ENCODE data around the gene THG1L. TPM values are rescaled to one million over a fixed set of nuclear protein-coding genes. Genes with fewer than 3 reads are reported as not detected.
"Not testable (repeated sequence)": the region's sequence is repeated elsewhere in the genome, so short reads cannot be mapped to it uniquely, and the experiment has no call there.

Gene THG1L
- total and polyA plus RNA-seq, 11 donors = 3.7 to 8.5 (median 5.4) TPM

- intact Hi-C loops (cut with DNase I) = loop anchor here in 1 of 10 donors (10.0 kb wide), 1 partner anchor 576 kb away; the partner anchor contains the start of gene MED7
- DNase-seq (no peak), ATAC-seq (no peak)
- 82 to 89% (median 84%) methylated on average over 6 of the region's 6 CpGs for WGBS, 4 donors
- Histone ChIP-seq H3K27ac (no peak overlapping the region), H3K9me3 (peaks cover 0 to 3% (median 0%) of the 10 kb centered on the region in 12 donors), H3K4me3 (no peak overlapping the region), H3K27me3 (no peaks in the 10 kb centered on the region), H3K36me3 (no peaks in the 10 kb centered on the region), H3K4me1 (peaks cover 0 to 12% (median 2%) of the 10 kb centered on the region in 12 donors)
- no peak for TF ChIP-seq CTCF (IDR thresholded peaks at IDR 0.05)
- TF ChIP-seq POLR2A (IDR thresholded peaks at IDR 0.05) = no peak
Observed at GRCh38 chr5:157721159-157721558, 10.1 kb upstream of the THG1L start.

- H3K27ac ChIP-seq, DNase-seq, H3K36me3 ChIP-seq, H3K4me3 ChIP-seq, H3K9me3 ChIP-seq, ATAC-seq, H3K27me3 ChIP-seq: not testable (repeated sequence)
- 88 to 98% (median 91%) methylated on average over 2 of the region's 2 CpGs for WGBS, 4 donors
- H3K4me1 ChIP-seq = peaks cover 0 to 10% (median 2%) of the 10 kb centered on the region in 12 donors
- intact Hi-C loops (cut with DNase I) = loop anchor here in 1 of 10 donors (10.0 kb wide), 1 partner anchor 578 kb away; the partner anchor contains the start of gene MED7
Observed at GRCh38 chr5:157722895-157723294, 8.3 kb upstream of the THG1L start.

- not testable (repeated sequence) for H3K27ac ChIP-seq, DNase-seq, ATAC-seq, H3K4me3 ChIP-seq, H3K36me3 ChIP-seq, H3K9me3 ChIP-seq, H3K4me1 ChIP-seq, H3K27me3 ChIP-seq
- WGBS, 4 donors = 89 to 100% (median 94%) methylated on average over 2 of the region's 2 CpGs
- intact Hi-C loops (cut with DNase I) = loop anchor here in 1 of 10 donors (10.0 kb wide), 1 partner anchor 582 kb away; the partner anchor contains the start of gene MED7
Observed at GRCh38 chr5:157726607-157727006, 4.6 kb upstream of the THG1L start.

GRCh38 chr5:157727858-157728257 lies 3.4 kb upstream of the THG1L start:
- WGBS, 4 donors = 75 to 89% (median 87%) methylated on average over 1 of the region's 1 CpG
- not testable (repeated sequence) for ATAC-seq, H3K27ac ChIP-seq, H3K36me3 ChIP-seq, H3K27me3 ChIP-seq, H3K9me3 ChIP-seq, H3K4me3 ChIP-seq, DNase-seq
- intact Hi-C loops (cut with DNase I) = loop anchor here in 1 of 10 donors (10.0 kb wide), 1 partner anchor 583 kb away; the partner anchor contains the start of gene MED7
- H3K4me1 ChIP-seq = peaks cover 0 to 10% (median 5%) of the 10 kb centered on the region in 12 donors

GRCh38 chr5:157729858-157730257 lies 1.4 kb upstream of the THG1L start:
- no peak for ATAC-seq
- no peak for TF ChIP-seq POLR2A (IDR thresholded peaks at IDR 0.05)
- no peak for TF ChIP-seq CTCF (IDR thresholded peaks at IDR 0.05)
- intact Hi-C loops (cut with DNase I) = loop anchor here in 1 of 10 donors (10.0 kb wide), 1 partner anchor 585 kb away; the partner anchor contains the start of gene MED7

GRCh38 chr5:157730900-157731271 lies 334 bp upstream of the THG1L start:
- WGBS, 4 donors = 20 to 21% (median 20%) methylated on average over 5 of the region's 5 CpGs
- intact Hi-C loops (cut with DNase I) = no loop called here
- peak overlapping the region in 11 of 12 donors; percentile 86 to 95 (median 92) for H3K27ac ChIP-seq

More at GRCh38 chr5:157729858-157730257, 1.4 kb upstream of the THG1L start:
- H3K9me3 ChIP-seq = peaks cover 0 to 3% (median 0%) of the 10 kb centered on the region in 12 donors
- H3K36me3 ChIP-seq = peaks cover 0 to 21% (median 14%) of the 10 kb centered on the region in 9 donors
- no peak overlapping the region for H3K27ac ChIP-seq
- no peak for DNase-seq
- H3K4me1 ChIP-seq = peaks cover 0 to 10% (median 5%) of the 10 kb centered on the region in 12 donors
- H3K4me3 ChIP-seq = no peak overlapping the region
- no peaks in the 10 kb centered on the region for H3K27me3 ChIP-seq

More at GRCh38 chr5:157730900-157731271, 334 bp upstream of the THG1L start:
- Histone ChIP-seq H3K4me3 (peak overlapping the region in 11 of 12 donors; percentile 66 to 92 (median 76)), H3K36me3 (peaks cover 0 to 32% (median 24%) of the 10 kb centered on the region in 9 donors), H3K4me1 (peaks cover 0 to 10% (median 5%) of the 10 kb centered on the region in 12 donors), H3K27me3 (no peaks in the 10 kb centered on the region), H3K9me3 (no peaks in the 10 kb centered on the region)
- no peak for DNase-seq
- TF ChIP-seq CTCF (IDR thresholded peaks at IDR 0.05) = no peak
- no peak for TF ChIP-seq POLR2A (IDR thresholded peaks at IDR 0.05)
- ATAC-seq = no peak

Data from heart left ventricle (tissue), 16 donors.